NCI-H2171 treated with DMSO at 0.1 percent for 48 hours (cell line): ENCODE results near the gene RAD54L.
"Not testable (repeated sequence)": the region's sequence is repeated elsewhere in the genome, so short reads cannot be mapped to it uniquely, and the experiment has no call there.

Experiments
- DNase-seq: peaks from one replicate; lab custom pipeline; 2025; lab: John Stamatoyannopoulos, UW

The RAD54L gene

GRCh38 chr1:46319960-46320914 is 72.7 kb downstream of the RAD54L start:
- peak; percentile 51 for DNase-seq

DNA sequence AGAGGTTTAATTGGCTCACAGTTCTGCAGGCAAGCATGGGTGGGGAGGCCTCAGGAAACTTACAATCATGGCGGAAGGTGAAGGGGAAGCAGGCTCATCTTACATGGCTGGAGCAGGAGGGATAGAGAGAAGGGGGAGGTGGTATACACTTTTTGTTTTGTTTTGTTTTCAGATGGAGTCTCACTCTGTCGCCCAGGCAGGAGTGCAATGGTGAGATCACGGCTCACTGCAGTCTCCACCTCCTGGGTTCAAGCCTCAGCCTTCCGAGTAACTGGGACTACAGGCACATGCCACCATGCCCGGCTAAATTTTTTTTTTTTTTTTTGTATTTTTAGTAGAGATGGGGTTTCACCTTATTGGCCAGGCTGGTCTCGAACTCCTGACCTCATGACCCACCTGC is 74.6 kb downstream of the RAD54L start:
- not testable (repeated sequence) for DNase-seq

- not testable (repeated sequence) for DNase-seq
Observed at GRCh38 chr1:46325285-46326076, 77.9 kb downstream of the RAD54L start.
